Endothelial cell of umbilical vein (primary cell): ENCODE measurements around the gene ZNF12. TPM values are rescaled to one million over a fixed set of nuclear protein-coding genes. Genes with fewer than 3 reads are reported as not detected.

Experiments
- BruUV-seq: library from RNA; stranded (reverse); fragments of 400-500 nt; replicated peaks from 2 replicates; lab custom pipeline; 2021; lab: Mats Ljungman, UMichigan
- CTCF ChIA-PET: fragments of 300-600, 350-600 bp; sonication (Branson Sonifier 250); formaldehyde crosslinking; loops from one replicate; lab custom pipeline; 2021; ENCODE audit warnings: antibody characterized with exemption, inconsistent platforms; lab: Charles Lee
- POLR2A ChIA-PET: fragments of 300-600, 350-600 bp; sonication (Branson Sonifier 250); formaldehyde crosslinking; loops from one replicate; lab custom pipeline; 2021; ENCODE audit warnings: antibody characterized with exemption, inconsistent platforms; lab: Charles Lee
- DNase-seq: peaks from one replicate; pipeline ENCODE4 v3.0.0-alpha.2; 2011; ENCODE audit warnings: low read depth, low spot score
- FAIRE-seq: peaks from 2 replicates; lab custom pipeline; 2011; peaks lifted over from hg19 to GRCh38; lab: Jason Lieb, UNC
- H2AFZ ChIP-seq: 2 replicates; pipeline ENCODE4 v1.6.0; 2012; ENCODE audit warnings: low read depth, low read length, control low read depth, inconsistent platforms
- H3K27ac ChIP-seq: 2 replicates; pipeline ENCODE4 v1.5.1; 2011; ENCODE audit warnings: low read depth, mild to moderate bottlenecking, control low read depth, low read length, moderate library complexity; ENCODE audit not compliant: insufficient read depth
- H3K27me3 ChIP-seq, 2 experiments: 2 replicates each; pipeline versions ENCODE4 v1.6.0 to v1.6.1; 2011; ENCODE audit warnings: low read length in 2 of 2, mixed read lengths in 1 of 2; ENCODE audit not compliant: control insufficient read depth in 2 of 2, insufficient read depth in 2 of 2
- H3K36me3 ChIP-seq, 2 experiments: 2 replicates in 1 of 2; 3 replicates in 1 of 2; pipeline ENCODE4 v1.5.1; 2011; ENCODE audit warnings: low read length in 2 of 2, mild to moderate bottlenecking in 1 of 2, moderate library complexity in 1 of 2; ENCODE audit not compliant: control insufficient read depth in 2 of 2, insufficient read depth in 2 of 2; ENCODE audit errors: extremely low read depth in 1 of 2
- H3K4me1 ChIP-seq: 3 replicates; pipeline ENCODE4 v1.5.1; 2011; ENCODE audit warnings: mild to moderate bottlenecking, low read length; ENCODE audit not compliant: control insufficient read depth, insufficient read depth; ENCODE audit errors: extremely low read depth
- H3K4me2 ChIP-seq: 2 replicates; pipeline ENCODE4 v1.6.1; 2011; ENCODE audit warnings: low read length, control low read depth, mixed read lengths; ENCODE audit not compliant: insufficient read depth
- H3K4me3 ChIP-seq, 3 experiments: fragments of 200-600 bp in 1 of 3; sonication (generic), shearing (Covaris generic) in 1 of 3; replicated peaks in 1 of 3; 2 replicates each; pipeline ENCODE4 v1.5.1; 2011 to 2016; ENCODE audit warnings: control low read depth in 3 of 3, low read length in 3 of 3, mild to moderate bottlenecking in 2 of 3, inconsistent platforms in 1 of 3, low read depth in 1 of 3, moderate library complexity in 1 of 3; ENCODE audit not compliant: insufficient read depth in 1 of 3
- H3K79me2 ChIP-seq: 2 replicates; pipeline ENCODE4 v1.6.0; 2012; ENCODE audit warnings: low read length, inconsistent platforms; ENCODE audit not compliant: control insufficient read depth, insufficient read depth
- H3K9ac ChIP-seq: replicated peaks from 2 replicates; pipeline ENCODE3; 2011; ENCODE audit warnings: low read length, control low read depth; ENCODE audit not compliant: insufficient read depth; ENCODE audit errors: extremely low read depth
- H3K9me1 ChIP-seq: replicated peaks from 3 replicates; pipeline ENCODE4 v1.6.0; 2011; ENCODE audit warnings: mild to moderate bottlenecking, low read length; ENCODE audit not compliant: control insufficient read depth, insufficient read depth; ENCODE audit errors: extremely low read depth
- H3K9me3 ChIP-seq: replicated peaks from 2 replicates; pipeline ENCODE4 v1.5.1; 2012; ENCODE audit warnings: low read length, inconsistent platforms; ENCODE audit not compliant: control insufficient read depth, insufficient read depth
- H4K20me1 ChIP-seq: replicated peaks from 2 replicates; pipeline ENCODE3; 2011; ENCODE audit warnings: mild to moderate bottlenecking, low read length; ENCODE audit not compliant: control insufficient read depth, insufficient read depth; ENCODE audit errors: extremely low read depth
- CTCF ChIP-seq, 2 donors: IDR thresholded peaks; 1 replicate in 1 of 2; 2 replicates in 1 of 2; pipeline ENCODE4 v1.5.1; 2011; ENCODE audit warnings: low read length in 2 of 2, mild to moderate bottlenecking in 2 of 2, moderate library complexity in 2 of 2, control low read depth in 1 of 2, inconsistent platforms in 1 of 2, low read depth in 1 of 2; ENCODE audit not compliant: insufficient read depth in 1 of 2; ENCODE audit errors: extremely low read depth in 1 of 2
- EZH2 ChIP-seq: IDR thresholded peaks from 2 replicates; pipeline ENCODE4 v1.6.1; 2012; ENCODE audit warnings: borderline replicate concordance, low read depth, mild to moderate bottlenecking, moderate library complexity, low read length, inconsistent platforms; ENCODE audit not compliant: severe bottlenecking
- FOS ChIP-seq: IDR thresholded peaks from 2 replicates; pipeline ENCODE4 v1.6.1; 2011; ENCODE audit warnings: mild to moderate bottlenecking, low read length, moderate library complexity, borderline replicate concordance; ENCODE audit not compliant: insufficient read depth
- GATA2 ChIP-seq: IDR thresholded peaks from 2 replicates; pipeline ENCODE4 v1.7.0; 2011; ENCODE audit warnings: low read depth, mild to moderate bottlenecking, moderate library complexity, mixed read lengths, low read length; ENCODE audit not compliant: insufficient read length, insufficient read depth
- JUN ChIP-seq: IDR thresholded peaks from 2 replicates; pipeline ENCODE4 v1.6.1; 2011; ENCODE audit warnings: borderline replicate concordance, low read depth; ENCODE audit not compliant: insufficient read length, insufficient read depth
- MYC ChIP-seq: IDR thresholded peaks from one replicate; pipeline ENCODE4 v1.6.1; 2011; ENCODE audit warnings: mild to moderate bottlenecking, low read depth, low read length
- POLR2A ChIP-seq: IDR thresholded peaks from 2 replicates; pipeline ENCODE4 v1.6.1; 2012; ENCODE audit warnings: low read depth, mild to moderate bottlenecking, control low read depth, low read length
- POLR2AphosphoS5 ChIP-seq: IDR thresholded peaks from 2 replicates; pipeline ENCODE4 v1.6.1; 2012; ENCODE audit warnings: low read depth, mild to moderate bottlenecking, control low read depth, low read length, moderate library complexity; ENCODE audit not compliant: insufficient read depth
- dilution Hi-C: fragments of 300-500 bp; cut with MboI; formaldehyde crosslinking; loops from one replicate; pipeline ENCODE4 v1.15.0; 2019; ENCODE audit warnings: low sequenced_read_pairs; ENCODE audit not compliant: extremely low pct_ligation_motif_present
- intact Hi-C: fragments of 100-400 bp; cut with micrococcal nuclease; formaldehyde crosslinking; loops from one replicate; pipeline ENCODE4 v1.10.0; 2022
- polyA plus RNA-seq, 4 experiments: library from polyadenylated mRNA; depleted of rRNA in 3 of 4; stranded (reverse) in 3 of 4; unstranded in 1 of 4; fragments of >200 nt; gene quantifications; 2 replicates each; pipeline versions ENCODE4 v1.2.1 to v1.2.3, GENCODE V29; 2011 to 2012; ENCODE audit warnings: missing spikeins in 1 of 4
- total RNA-seq: library from RNA; stranded (reverse); gene quantifications from 2 replicates; pipeline ENCODE4 v1.2.3, GENCODE V29; 2021
- TF ChIP-seq, protein P1 (sequence below): IDR thresholded peaks from 2 replicates; pipeline ENCODE4 v1.6.1; 2011; ENCODE audit not compliant: insufficient read depth, insufficient read length

Gene ZNF12
- total and polyA plus RNA-seq, 2 donors (not counting 3 experiments of a cell fraction or from before 2014, with no cell fraction given): 5.0 to 13.4 TPM

GRCh38 chr7:6648815-6649104, 58.0 kb downstream of the ZNF12 start:
- no peaks in the 10 kb centered on the region for H3K9me3 ChIP-seq
- no peak for TF ChIP-seq GATA2
- TF ChIP-seq POLR2AphosphoS5: no peak
- TF ChIP-seq FOS: no peak
- TF ChIP-seq CTCF (IDR thresholded peaks at IDR 0.05; ENCODE audit: extremely low read depth in 1 of 2, insufficient read depth in 1 of 2, low read depth in 1 of 2, low read length in 2 of 2): no peak
- no peak for TF ChIP-seq EZH2
- TF ChIP-seq MYC: no peak
- TF ChIP-seq, protein P1, sequence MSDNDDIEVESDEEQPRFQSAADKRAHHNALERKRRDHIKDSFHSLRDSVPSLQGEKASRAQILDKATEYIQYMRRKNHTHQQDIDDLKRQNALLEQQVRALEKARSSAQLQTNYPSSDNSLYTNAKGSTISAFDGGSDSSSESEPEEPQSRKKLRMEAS: no peak
- no peak for TF ChIP-seq JUN
- TF ChIP-seq POLR2A: no peak
- no peaks in the 10 kb centered on the region for H3K9me1 ChIP-seq
- peaks cover 6 to 31% of the 10 kb centered on the region in 2 experiments for H3K36me3 ChIP-seq
- H3K9ac ChIP-seq: no peak overlapping the region
- DNase-seq (no peak), FAIRE-seq (no peak)
- no peaks in the 10 kb centered on the region for H3K4me1 ChIP-seq
- BruUV-seq: no TSS peak
- H3K4me2 ChIP-seq: no peak overlapping the region
- ChIA-PET CTCF (no interaction called here), POLR2A (no interaction called here)
- H4K20me1 ChIP-seq: no peaks in the 10 kb centered on the region
- intact Hi-C loops (no loop called here), dilution Hi-C loops (no loop called here)
- H3K27me3 ChIP-seq: no peaks in the 10 kb centered on the region
- H3K27ac ChIP-seq: no peak overlapping the region
- H2AFZ ChIP-seq: no peak overlapping the region
- no peaks in the 10 kb centered on the region for H3K79me2 ChIP-seq
- no peak overlapping the region for H3K4me3 ChIP-seq
